Vagina (tissue), 2 donors: ENCODE measurements around the gene SLC12A7.

Experiments used
- POLR2A ChIP-seq, 2 donors: fragments of 450-650 bp; IDR thresholded peaks; one replicate each; pipeline ENCODE4 v1.6.1; 2017; ENCODE audit warnings: antibody characterized with exemption in 2 of 2, mild to moderate bottlenecking in 2 of 2, moderate library complexity in 2 of 2
- POLR2AphosphoS5 ChIP-seq, 2 donors: sonication (generic); formaldehyde crosslinking; IDR thresholded peaks; one replicate each; pipeline ENCODE4 v1.9.0; 2017; ENCODE audit warnings: antibody characterized with exemption in 2 of 2, mild to moderate bottlenecking in 2 of 2, low read depth in 1 of 2; ENCODE audit not compliant: insufficient read depth in 1 of 2
- TF ChIP-seq, protein P1 (sequence below), 3 experiments: fragments of 450-650 bp in 2 of 3; fragments of 200-600 bp in 1 of 3; sonication (generic) in 1 of 3; IDR thresholded peaks; one replicate each; pipeline ENCODE4 v1.5.1; 2017 to 2019; ENCODE audit warnings: antibody characterized with exemption in 3 of 3, mild to moderate bottlenecking in 2 of 3, moderate library complexity in 2 of 3

DNA sequence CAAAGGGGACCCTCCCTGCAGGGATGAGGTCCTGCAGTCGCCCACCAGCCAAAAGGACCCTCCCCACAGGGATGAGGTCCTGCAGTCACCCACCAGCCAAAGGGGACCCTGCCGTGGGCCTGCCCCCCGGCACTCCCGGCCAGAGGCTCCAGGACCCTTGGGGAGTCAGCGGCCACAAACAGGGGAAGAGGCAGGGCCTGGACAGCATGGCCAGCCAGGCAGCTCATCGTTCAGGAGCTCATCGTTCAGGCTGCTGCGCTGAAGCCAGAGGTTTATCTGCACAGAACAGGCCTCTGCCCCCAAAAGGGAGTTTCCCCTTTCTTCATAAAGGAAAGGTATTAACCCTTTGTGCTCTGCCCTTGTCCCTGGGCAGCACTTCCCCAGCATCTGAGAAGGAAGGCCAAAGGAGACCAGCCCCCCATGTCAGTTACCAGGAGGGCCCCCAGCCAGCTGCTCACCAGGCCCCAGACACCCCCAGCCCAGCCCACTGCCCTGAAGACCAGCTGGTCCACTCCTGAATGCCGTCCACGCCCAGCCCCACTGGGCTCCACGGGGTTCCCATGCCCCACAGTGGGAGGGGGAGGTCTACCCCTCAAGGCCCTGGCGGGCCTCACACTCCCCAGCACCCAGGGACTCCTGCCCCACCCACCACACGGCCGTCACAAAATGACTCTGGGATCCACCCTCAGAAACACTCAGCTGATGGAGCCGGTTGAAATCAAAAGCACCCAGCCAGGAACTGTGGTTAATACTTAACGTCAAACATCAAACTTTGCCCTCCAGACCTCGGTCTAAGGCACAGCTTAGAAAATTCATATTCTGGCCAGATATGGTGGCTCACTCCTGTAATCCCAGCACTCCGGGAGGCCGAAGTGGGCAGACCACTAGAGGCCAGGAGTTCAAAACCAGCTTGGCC is 6.3 kb downstream of the SLC12A7 start:
- TF ChIP-seq, protein P1, sequence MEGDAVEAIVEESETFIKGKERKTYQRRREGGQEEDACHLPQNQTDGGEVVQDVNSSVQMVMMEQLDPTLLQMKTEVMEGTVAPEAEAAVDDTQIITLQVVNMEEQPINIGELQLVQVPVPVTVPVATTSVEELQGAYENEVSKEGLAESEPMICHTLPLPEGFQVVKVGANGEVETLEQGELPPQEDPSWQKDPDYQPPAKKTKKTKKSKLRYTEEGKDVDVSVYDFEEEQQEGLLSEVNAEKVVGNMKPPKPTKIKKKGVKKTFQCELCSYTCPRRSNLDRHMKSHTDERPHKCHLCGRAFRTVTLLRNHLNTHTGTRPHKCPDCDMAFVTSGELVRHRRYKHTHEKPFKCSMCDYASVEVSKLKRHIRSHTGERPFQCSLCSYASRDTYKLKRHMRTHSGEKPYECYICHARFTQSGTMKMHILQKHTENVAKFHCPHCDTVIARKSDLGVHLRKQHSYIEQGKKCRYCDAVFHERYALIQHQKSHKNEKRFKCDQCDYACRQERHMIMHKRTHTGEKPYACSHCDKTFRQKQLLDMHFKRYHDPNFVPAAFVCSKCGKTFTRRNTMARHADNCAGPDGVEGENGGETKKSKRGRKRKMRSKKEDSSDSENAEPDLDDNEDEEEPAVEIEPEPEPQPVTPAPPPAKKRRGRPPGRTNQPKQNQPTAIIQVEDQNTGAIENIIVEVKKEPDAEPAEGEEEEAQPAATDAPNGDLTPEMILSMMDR (IDR thresholded peaks at IDR 0.05), result no peak
- TF ChIP-seq POLR2AphosphoS5 (IDR thresholded peaks at IDR 0.05; ENCODE audit: insufficient read depth in 1 of 2, low read depth in 1 of 2) (no peak), POLR2A (IDR thresholded peaks at IDR 0.05) (no peak)
